HepG2 (cell line): ENCODE results near the gene LMNA. TPM values are rescaled to one million over a fixed set of nuclear protein-coding genes. Genes with fewer than 3 reads are reported as not detected.

ENCODE experiments used
- DPF2 ChIP-seq: sonication (generic); formaldehyde crosslinking; IDR thresholded peaks from 2 replicates; pipeline ENCODE4 v1.4.0; 2020; ENCODE audit warnings: mild to moderate bottlenecking, low read depth, missing genetic modification reagents, borderline replicate concordance
- RFXAP ChIP-seq: sonication (generic); formaldehyde crosslinking; IDR thresholded peaks from 2 replicates; pipeline ENCODE4 v1.4.0; 2020; ENCODE audit warnings: missing genetic modification reagents, borderline replicate concordance
- SP4 ChIP-seq: sonication (generic); formaldehyde crosslinking; IDR thresholded peaks from 2 replicates; pipeline ENCODE4 v1.8.1; 2023; ENCODE audit warnings: mild to moderate bottlenecking, missing genetic modification reagents
- ZMYM3 ChIP-seq: sonication (generic); formaldehyde crosslinking; IDR thresholded peaks from 2 replicates; pipeline ENCODE4 v1.5.1; 2020; ENCODE audit warnings: mild to moderate bottlenecking, missing genetic modification reagents
- ZNF556 ChIP-seq: sonication (generic); formaldehyde crosslinking; IDR thresholded peaks from 2 replicates; pipeline ENCODE4 v1.4.0; 2020; ENCODE audit warnings: mild to moderate bottlenecking, missing genetic modification reagents, borderline replicate concordance
- ZNF768 ChIP-seq: sonication (generic); formaldehyde crosslinking; IDR thresholded peaks from 2 replicates; pipeline ENCODE4 v1.4.0; 2020; ENCODE audit warnings: missing genetic modification reagents
- ZNF776 ChIP-seq: sonication (generic); formaldehyde crosslinking; IDR thresholded peaks from 2 replicates; pipeline ENCODE4 v1.4.0; 2020; ENCODE audit warnings: mild to moderate bottlenecking, missing genetic modification reagents
- ZNF878 ChIP-seq: sonication (generic); formaldehyde crosslinking; IDR thresholded peaks from 2 replicates; pipeline ENCODE4 v1.8.1; 2023; ENCODE audit warnings: mild to moderate bottlenecking, missing genetic modification reagents, moderate library complexity
- polyA plus RNA-seq, 8 experiments: library from polyadenylated mRNA; depleted of rRNA in 3 of 8; stranded (reverse) in 7 of 8; unstranded in 1 of 8; fragments of >200 nt; fragmentation: Illumina TruSeq in 4 of 8; extraction: Trizol in 4 of 8; gene quantifications; 2 replicates each; pipeline versions ENCODE4 v1.2.1 to v1.2.3, GENCODE V29; 2011 to 2016; ENCODE audit warnings: low read depth in 4 of 8, missing spikeins in 1 of 8, mixed read lengths in 1 of 8; ENCODE audit not compliant: insufficient read depth in 1 of 8
- total RNA-seq, 5 experiments: library from RNA; depleted of rRNA; stranded (reverse); fragments of >200 nt; fragmentation: Illumina TruSeq; extraction: Trizol; gene quantifications; 2 replicates each; pipeline ENCODE4 v1.2.3, GENCODE V29; 2016; ENCODE audit warnings: low read depth in 1 of 5
- TF ChIP-seq, protein P1 (sequence below): sonication (generic); formaldehyde crosslinking; IDR thresholded peaks from 2 replicates; pipeline ENCODE4 v1.5.1; 2020; ENCODE audit warnings: mild to moderate bottlenecking, missing genetic modification reagents, borderline replicate concordance
- TF ChIP-seq, protein P2 (sequence below): sonication (generic); formaldehyde crosslinking; IDR thresholded peaks from 2 replicates; pipeline ENCODE4 v1.5.1; 2020; ENCODE audit warnings: mild to moderate bottlenecking, missing genetic modification reagents, moderate library complexity
- TF ChIP-seq, protein P3 (sequence below): sonication (generic); formaldehyde crosslinking; conservative IDR thresholded peaks from 2 replicates; pipeline ENCODE4 v1.4.0; 2020; ENCODE audit warnings: missing genetic modification reagents
- TF ChIP-seq, protein P4 (sequence below): sonication (generic); formaldehyde crosslinking; IDR thresholded peaks from 2 replicates; pipeline ENCODE4 v1.5.1; 2020; ENCODE audit warnings: mild to moderate bottlenecking, missing genetic modification reagents, moderate library complexity
- TF ChIP-seq, protein P5 (sequence below): sonication (generic); formaldehyde crosslinking; IDR thresholded peaks from 2 replicates; pipeline ENCODE4 v1.9.0; 2022; ENCODE audit warnings: low read depth, missing genetic modification reagents
- TF ChIP-seq, protein P6 (sequence below): sonication (generic); formaldehyde crosslinking; IDR thresholded peaks from 2 replicates; pipeline ENCODE4 v1.8.0; 2022; ENCODE audit warnings: mild to moderate bottlenecking, missing genetic modification reagents; ENCODE audit not compliant: insufficient replicate concordance

Gene LMNA
- total and polyA plus RNA-seq, 2 of the 13 experiments (the other 11 are each of a cell fraction or from before 2014, with no cell fraction given), result 107 to 225 TPM

DNA sequence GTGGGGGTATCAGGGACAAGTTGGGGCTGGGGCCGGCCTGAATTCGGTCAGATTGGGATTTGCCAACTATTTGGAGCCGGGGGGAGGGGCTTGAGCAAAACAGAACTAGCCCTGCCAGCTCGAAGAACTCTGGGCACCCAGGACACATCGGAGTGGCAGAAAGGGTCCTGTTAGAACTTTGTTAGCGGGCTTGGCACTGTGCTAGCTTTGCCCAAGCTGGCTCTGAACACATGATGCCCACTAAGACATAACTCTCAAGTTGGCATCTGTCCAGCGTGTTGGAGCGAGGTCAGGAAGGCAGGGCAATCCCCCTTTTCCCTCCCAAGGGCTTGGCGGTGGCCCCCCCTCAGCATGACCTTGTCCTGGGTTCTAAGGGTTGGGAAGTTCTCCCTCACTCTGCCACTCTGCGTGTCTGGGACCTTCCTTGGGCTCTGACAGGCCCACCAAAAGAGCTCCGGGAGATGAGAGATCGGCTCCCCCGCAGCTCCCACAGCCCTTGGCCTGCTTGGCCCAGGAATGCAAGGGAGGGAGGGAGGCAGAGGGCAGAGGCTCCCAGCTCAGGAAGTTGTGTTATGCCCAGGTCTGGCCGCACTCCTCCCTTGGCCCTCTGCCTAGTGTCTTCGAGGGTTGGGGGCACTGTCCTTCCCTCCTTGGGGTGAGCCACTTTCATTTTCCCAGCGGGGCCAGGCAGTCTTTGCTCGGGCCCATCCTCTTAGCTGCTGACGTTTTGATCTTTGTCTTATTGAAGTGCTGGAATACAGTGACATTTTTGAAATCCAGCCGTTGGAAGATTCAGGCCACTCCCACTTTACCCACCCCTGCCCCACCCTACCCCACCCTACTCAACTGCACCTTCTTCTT, 1.2 kb downstream of the LMNA start (continued):
- TF ChIP-seq ZMYM3 (CRISPR knock-in tag) (peak; percentile 48; the same call in 1 of the 2 replicates), ZNF878 (0 out of 2 replicates have a peak, but pooled peaks have one; percentile 26), DPF2 (0 out of 2 replicates have a peak, but pooled peaks have one; percentile 34), ZNF768 (CRISPR knock-in tag) (no peak; the same call in 1 of the 2 replicates), ZNF776 (CRISPR knock-in tag) (no peak), SP4 (CRISPR knock-in tag) (0 out of 2 replicates have a peak, but pooled peaks have one; percentile 40), ZNF556 (CRISPR knock-in tag) (no peak; the same call in 1 of the 2 replicates), RFXAP (CRISPR knock-in tag) (0 out of 2 replicates have a peak, but pooled peaks have one; percentile 35)
- TF ChIP-seq, protein P1, sequence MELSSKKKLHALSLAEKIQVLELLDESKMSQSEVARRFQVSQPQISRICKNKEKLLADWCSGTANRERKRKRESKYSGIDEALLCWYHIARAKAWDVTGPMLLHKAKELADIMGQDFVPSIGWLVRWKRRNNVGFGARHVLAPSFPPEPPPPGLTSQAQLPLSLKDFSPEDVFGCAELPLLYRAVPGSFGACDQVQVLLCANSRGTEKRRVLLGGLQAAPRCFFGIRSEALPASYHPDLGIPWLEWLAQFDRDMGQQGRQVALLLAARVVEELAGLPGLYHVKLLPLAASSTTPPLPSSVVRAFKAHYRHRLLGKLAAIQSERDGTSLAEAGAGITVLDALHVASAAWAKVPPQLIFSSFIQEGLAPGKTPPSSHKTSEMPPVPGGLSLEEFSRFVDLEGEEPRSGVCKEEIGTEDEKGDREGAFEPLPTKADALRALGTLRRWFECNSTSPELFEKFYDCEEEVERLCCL (CRISPR knock-in tag), result 0 out of 2 replicates have a peak, but pooled peaks have one; percentile 34
- TF ChIP-seq, protein P2, sequence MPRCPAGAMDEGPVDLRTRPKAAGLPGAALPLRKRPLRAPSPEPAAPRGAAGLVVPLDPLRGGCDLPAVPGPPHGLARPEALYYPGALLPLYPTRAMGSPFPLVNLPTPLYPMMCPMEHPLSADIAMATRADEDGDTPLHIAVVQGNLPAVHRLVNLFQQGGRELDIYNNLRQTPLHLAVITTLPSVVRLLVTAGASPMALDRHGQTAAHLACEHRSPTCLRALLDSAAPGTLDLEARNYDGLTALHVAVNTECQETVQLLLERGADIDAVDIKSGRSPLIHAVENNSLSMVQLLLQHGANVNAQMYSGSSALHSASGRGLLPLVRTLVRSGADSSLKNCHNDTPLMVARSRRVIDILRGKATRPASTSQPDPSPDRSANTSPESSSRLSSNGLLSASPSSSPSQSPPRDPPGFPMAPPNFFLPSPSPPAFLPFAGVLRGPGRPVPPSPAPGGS, result no peak
- TF ChIP-seq, protein P3, sequence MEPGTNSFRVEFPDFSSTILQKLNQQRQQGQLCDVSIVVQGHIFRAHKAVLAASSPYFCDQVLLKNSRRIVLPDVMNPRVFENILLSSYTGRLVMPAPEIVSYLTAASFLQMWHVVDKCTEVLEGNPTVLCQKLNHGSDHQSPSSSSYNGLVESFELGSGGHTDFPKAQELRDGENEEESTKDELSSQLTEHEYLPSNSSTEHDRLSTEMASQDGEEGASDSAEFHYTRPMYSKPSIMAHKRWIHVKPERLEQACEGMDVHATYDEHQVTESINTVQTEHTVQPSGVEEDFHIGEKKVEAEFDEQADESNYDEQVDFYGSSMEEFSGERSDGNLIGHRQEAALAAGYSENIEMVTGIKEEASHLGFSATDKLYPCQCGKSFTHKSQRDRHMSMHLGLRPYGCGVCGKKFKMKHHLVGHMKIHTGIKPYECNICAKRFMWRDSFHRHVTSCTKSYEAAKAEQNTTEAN (CRISPR knock-in tag), result no peak
- TF ChIP-seq, protein P4, sequence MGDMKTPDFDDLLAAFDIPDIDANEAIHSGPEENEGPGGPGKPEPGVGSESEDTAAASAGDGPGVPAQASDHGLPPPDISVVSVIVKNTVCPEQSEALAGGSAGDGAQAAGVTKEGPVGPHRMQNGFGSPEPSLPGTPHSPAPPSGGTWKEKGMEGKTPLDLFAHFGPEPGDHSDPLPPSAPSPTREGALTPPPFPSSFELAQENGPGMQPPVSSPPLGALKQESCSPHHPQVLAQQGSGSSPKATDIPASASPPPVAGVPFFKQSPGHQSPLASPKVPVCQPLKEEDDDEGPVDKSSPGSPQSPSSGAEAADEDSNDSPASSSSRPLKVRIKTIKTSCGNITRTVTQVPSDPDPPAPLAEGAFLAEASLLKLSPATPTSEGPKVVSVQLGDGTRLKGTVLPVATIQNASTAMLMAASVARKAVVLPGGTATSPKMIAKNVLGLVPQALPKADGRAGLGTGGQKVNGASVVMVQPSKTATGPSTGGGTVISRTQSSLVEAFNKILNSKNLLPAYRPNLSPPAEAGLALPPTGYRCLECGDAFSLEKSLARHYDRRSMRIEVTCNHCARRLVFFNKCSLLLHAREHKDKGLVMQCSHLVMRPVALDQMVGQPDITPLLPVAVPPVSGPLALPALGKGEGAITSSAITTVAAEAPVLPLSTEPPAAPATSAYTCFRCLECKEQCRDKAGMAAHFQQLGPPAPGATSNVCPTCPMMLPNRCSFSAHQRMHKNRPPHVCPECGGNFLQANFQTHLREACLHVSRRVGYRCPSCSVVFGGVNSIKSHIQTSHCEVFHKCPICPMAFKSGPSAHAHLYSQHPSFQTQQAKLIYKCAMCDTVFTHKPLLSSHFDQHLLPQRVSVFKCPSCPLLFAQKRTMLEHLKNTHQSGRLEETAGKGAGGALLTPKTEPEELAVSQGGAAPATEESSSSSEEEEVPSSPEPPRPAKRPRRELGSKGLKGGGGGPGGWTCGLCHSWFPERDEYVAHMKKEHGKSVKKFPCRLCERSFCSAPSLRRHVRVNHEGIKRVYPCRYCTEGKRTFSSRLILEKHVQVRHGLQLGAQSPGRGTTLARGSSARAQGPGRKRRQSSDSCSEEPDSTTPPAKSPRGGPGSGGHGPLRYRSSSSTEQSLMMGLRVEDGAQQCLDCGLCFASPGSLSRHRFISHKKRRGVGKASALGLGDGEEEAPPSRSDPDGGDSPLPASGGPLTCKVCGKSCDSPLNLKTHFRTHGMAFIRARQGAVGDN (CRISPR knock-in tag), result peak; percentile 72
- TF ChIP-seq, protein P5, sequence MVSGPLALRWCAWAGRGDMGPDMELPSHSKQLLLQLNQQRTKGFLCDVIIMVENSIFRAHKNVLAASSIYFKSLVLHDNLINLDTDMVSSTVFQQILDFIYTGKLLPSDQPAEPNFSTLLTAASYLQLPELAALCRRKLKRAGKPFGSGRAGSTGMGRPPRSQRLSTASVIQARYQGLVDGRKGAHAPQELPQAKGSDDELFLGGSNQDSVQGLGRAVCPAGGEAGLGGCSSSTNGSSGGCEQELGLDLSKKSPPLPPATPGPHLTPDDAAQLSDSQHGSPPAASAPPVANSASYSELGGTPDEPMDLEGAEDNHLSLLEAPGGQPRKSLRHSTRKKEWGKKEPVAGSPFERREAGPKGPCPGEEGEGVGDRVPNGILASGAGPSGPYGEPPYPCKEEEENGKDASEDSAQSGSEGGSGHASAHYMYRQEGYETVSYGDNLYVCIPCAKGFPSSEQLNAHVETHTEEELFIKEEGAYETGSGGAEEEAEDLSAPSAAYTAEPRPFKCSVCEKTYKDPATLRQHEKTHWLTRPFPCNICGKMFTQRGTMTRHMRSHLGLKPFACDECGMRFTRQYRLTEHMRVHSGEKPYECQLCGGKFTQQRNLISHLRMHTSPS (CRISPR knock-in tag), result peak; percentile 78; the same call in 1 of the 2 replicates
- TF ChIP-seq, protein P6, sequence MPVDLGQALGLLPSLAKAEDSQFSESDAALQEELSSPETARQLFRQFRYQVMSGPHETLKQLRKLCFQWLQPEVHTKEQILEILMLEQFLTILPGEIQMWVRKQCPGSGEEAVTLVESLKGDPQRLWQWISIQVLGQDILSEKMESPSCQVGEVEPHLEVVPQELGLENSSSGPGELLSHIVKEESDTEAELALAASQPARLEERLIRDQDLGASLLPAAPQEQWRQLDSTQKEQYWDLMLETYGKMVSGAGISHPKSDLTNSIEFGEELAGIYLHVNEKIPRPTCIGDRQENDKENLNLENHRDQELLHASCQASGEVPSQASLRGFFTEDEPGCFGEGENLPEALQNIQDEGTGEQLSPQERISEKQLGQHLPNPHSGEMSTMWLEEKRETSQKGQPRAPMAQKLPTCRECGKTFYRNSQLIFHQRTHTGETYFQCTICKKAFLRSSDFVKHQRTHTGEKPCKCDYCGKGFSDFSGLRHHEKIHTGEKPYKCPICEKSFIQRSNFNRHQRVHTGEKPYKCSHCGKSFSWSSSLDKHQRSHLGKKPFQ (CRISPR knock-in tag), result no peak
